K562 (cell line): Measurements from ENCODE around the gene HERC3. TPM values are rescaled to one million over a fixed set of nuclear protein-coding genes. Genes with fewer than 3 reads are reported as not detected.

Experiments used
- CREB3 ChIP-seq: fragments of 450-650 bp; conservative IDR thresholded peaks from 2 replicates; pipeline ENCODE4 v1.6.1; 2016; ENCODE audit warnings: missing genetic modification characterization, low read depth, mild to moderate bottlenecking, missing compliant biosample characterization, moderate library complexity
- MAZ ChIP-seq, 2 experiments: fragments of 450-650 bp in 1 of 2; sonication (generic) in 1 of 2; formaldehyde crosslinking; IDR thresholded peaks in 1 of 2; conservative IDR thresholded peaks in 1 of 2; 2 replicates each; pipeline versions ENCODE4 v1.4.0 to v1.5.0; 2020; ENCODE audit warnings: mild to moderate bottlenecking in 1 of 2, missing genetic modification reagents in 1 of 2
- SMARCA4 ChIP-seq: fragments of 450-650 bp; IDR thresholded peaks from 2 replicates; pipeline ENCODE4 v1.6.1; 2016
- ZNF140 ChIP-seq: fragments of 250-450 bp; sonication (Bioruptor Pico); IDR thresholded peaks from 2 replicates; pipeline ENCODE4 v1.8.0; 2021; ENCODE audit warnings: moderate library complexity, mild to moderate bottlenecking, inconsistent platforms
- ZNF639 ChIP-seq, 2 experiments: fragments of 200-800 bp in 1 of 2; sonication (Bioruptor generic) in 1 of 2; sonication (generic) in 1 of 2; formaldehyde crosslinking in 1 of 2; IDR thresholded peaks in 1 of 2; conservative IDR thresholded peaks in 1 of 2; 2 replicates each; pipeline versions ENCODE4 v1.5.0 to v1.6.1; 2016 to 2020; ENCODE audit warnings: missing compliant biosample characterization in 1 of 2, missing genetic modification characterization in 1 of 2, missing genetic modification reagents in 1 of 2
- ZNF76 ChIP-seq: fragments of 250-450 bp; sonication (Bioruptor Pico); IDR thresholded peaks from 2 replicates; pipeline ENCODE4 v1.4.0; 2020; ENCODE audit warnings: mild to moderate bottlenecking, moderate library complexity, borderline replicate concordance
- polyA plus RNA-seq, 8 experiments: library from polyadenylated mRNA; depleted of rRNA in 4 of 8; stranded (reverse) in 5 of 8; unstranded in 3 of 8; fragments of >200 nt; fragmentation: Nextera tagmentation in 2 of 8; fragmentation: Illumina TruSeq in 1 of 8; extraction: Ambion mirVana in 2 of 8; extraction: Trizol in 1 of 8; gene quantifications; 2 replicates each; pipeline versions ENCODE4 v1.2.1 to v1.2.3, GENCODE V29; 2011 to 2014; ENCODE audit warnings: inconsistent platforms in 1 of 8, missing spikeins in 1 of 8
- total RNA-seq, 7 experiments: library from RNA; depleted of rRNA in 6 of 7; stranded (reverse); fragments of >200 nt in 6 of 7; fragmentation: Illumina TruSeq in 2 of 7; extraction: Trizol in 2 of 7; gene quantifications; 2 replicates each; pipeline versions ENCODE4 v1.2.1 to v1.2.3, GENCODE V29; 2011 to 2021; ENCODE audit warnings: low replicate concordance in 1 of 7
- TF ChIP-seq, protein P1 (sequence below): fragments of 450-650 bp; IDR thresholded peaks from 2 replicates; pipeline ENCODE4 v1.6.1; 2016
- TF ChIP-seq, protein P2 (sequence below): fragments of 150-350 bp; IDR thresholded peaks from 2 replicates; pipeline ENCODE4 v1.6.1; 2014; ENCODE audit warnings: low read depth, mild to moderate bottlenecking, low read length, borderline replicate concordance

HERC3 gene
- total and polyA plus RNA-seq, 9 of the 15 experiments (the other 6 are each of a cell fraction or from before 2014, with no cell fraction given), result 1.8 to 13.1 (median 7.6) TPM

- TF ChIP-seq CREB3 (tag) (no peak), ZNF639 (CRISPR knock-in tag; conservative IDR thresholded peaks at IDR 0.05 in 1 of 2, IDR thresholded peaks at IDR 0.05 in 1 of 2) (no peak), ZNF76 (CRISPR knock-in tag) (no peak), SMARCA4 (no peak), ZNF140 (no peak), MAZ (CRISPR knock-in tag; conservative IDR thresholded peaks at IDR 0.05 in 1 of 2, IDR thresholded peaks at IDR 0.05 in 1 of 2) (no peak)
- TF ChIP-seq, protein P1, sequence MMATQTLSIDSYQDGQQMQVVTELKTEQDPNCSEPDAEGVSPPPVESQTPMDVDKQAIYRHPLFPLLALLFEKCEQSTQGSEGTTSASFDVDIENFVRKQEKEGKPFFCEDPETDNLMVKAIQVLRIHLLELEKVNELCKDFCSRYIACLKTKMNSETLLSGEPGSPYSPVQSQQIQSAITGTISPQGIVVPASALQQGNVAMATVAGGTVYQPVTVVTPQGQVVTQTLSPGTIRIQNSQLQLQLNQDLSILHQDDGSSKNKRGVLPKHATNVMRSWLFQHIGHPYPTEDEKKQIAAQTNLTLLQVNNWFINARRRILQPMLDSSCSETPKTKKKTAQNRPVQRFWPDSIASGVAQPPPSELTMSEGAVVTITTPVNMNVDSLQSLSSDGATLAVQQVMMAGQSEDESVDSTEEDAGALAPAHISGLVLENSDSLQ, result no peak
- TF ChIP-seq, protein P2, sequence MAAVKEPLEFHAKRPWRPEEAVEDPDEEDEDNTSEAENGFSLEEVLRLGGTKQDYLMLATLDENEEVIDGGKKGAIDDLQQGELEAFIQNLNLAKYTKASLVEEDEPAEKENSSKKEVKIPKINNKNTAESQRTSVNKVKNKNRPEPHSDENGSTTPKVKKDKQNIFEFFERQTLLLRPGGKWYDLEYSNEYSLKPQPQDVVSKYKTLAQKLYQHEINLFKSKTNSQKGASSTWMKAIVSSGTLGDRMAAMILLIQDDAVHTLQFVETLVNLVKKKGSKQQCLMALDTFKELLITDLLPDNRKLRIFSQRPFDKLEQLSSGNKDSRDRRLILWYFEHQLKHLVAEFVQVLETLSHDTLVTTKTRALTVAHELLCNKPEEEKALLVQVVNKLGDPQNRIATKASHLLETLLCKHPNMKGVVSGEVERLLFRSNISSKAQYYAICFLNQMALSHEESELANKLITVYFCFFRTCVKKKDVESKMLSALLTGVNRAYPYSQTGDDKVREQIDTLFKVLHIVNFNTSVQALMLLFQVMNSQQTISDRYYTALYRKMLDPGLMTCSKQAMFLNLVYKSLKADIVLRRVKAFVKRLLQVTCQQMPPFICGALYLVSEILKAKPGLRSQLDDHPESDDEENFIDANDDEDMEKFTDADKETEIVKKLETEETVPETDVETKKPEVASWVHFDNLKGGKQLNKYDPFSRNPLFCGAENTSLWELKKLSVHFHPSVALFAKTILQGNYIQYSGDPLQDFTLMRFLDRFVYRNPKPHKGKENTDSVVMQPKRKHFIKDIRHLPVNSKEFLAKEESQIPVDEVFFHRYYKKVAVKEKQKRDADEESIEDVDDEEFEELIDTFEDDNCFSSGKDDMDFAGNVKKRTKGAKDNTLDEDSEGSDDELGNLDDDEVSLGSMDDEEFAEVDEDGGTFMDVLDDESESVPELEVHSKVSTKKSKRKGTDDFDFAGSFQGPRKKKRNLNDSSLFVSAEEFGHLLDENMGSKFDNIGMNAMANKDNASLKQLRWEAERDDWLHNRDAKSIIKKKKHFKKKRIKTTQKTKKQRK, result no peak
These were observed 113.7 kb downstream of the HERC3 start (continued) for GRCh38 chr4:88705805-88706492.
